Right lobe of liver (tissue), 6 donors: Measurements from ENCODE around the gene NAGS. TPM values are rescaled to one million over a fixed set of nuclear protein-coding genes. Genes with fewer than 3 reads are reported as not detected.
A peak's percentile ranks its signal among the peaks of the same experiment; 100 is the strongest.
"Not testable (repeated sequence)": the region's sequence is repeated elsewhere in the genome, so short reads cannot be mapped to it uniquely, and the experiment has no call there.

ENCODE experiments used
- ATAC-seq, 4 donors: fragments of 200-7000 bp; cut with Tn5 transposase; one replicate each; pipeline ENCODE4 v1.9.1; 2020; ENCODE audit warnings: mild to moderate bottlenecking in 4 of 4, moderate library complexity in 4 of 4
- DNase-seq, 3 donors: peaks; one replicate each; pipeline ENCODE4 v3.0.0-alpha.2; 2020
- H3K27ac ChIP-seq, 3 donors: fragments of 200-600 bp; one replicate each; pipeline ENCODE4 v1.8.0; 2022
- H3K27me3 ChIP-seq, 2 donors: fragments of 200-600 bp; one replicate each; pipeline ENCODE4 v1.8.0; 2022
- H3K36me3 ChIP-seq, 4 donors: fragments of 200-600 bp; sonication (generic) in 1 of 4; one replicate each; pipeline versions ENCODE4 v1.5.1 to v1.8.0; 2017 to 2022; ENCODE audit warnings: control low read depth in 1 of 4
- H3K4me1 ChIP-seq, 4 donors: fragments of 200-600 bp; sonication (generic) in 1 of 4; one replicate each; pipeline versions ENCODE4 v1.5.1 to v1.8.0; 2017 to 2022; ENCODE audit warnings: control low read depth in 1 of 4
- H3K4me3 ChIP-seq, 3 donors: fragments of 200-600 bp; one replicate each; pipeline ENCODE4 v1.8.0; 2022
- H3K9me3 ChIP-seq, 4 donors: fragments of 200-600 bp; sonication (generic) in 1 of 4; one replicate each; pipeline versions ENCODE4 v1.5.1 to v1.8.0; 2017 to 2022; ENCODE audit warnings: control low read depth in 1 of 4
- CTCF ChIP-seq, 4 donors: fragments of 200-600 bp in 3 of 4; fragments of 450-650 bp in 1 of 4; IDR thresholded peaks; one replicate each; pipeline versions ENCODE4 v1.5.1 to v1.8.0; 2016 to 2022; ENCODE audit warnings: antibody characterized with exemption in 4 of 4, mild to moderate bottlenecking in 2 of 4
- POLR2A ChIP-seq: fragments of 450-650 bp; IDR thresholded peaks from one replicate; pipeline ENCODE4 v1.6.1; 2017; ENCODE audit warnings: antibody characterized with exemption, mild to moderate bottlenecking
- WGBS: methylation state at CpG from one replicate; pipeline ENCODE4 v1.1.6; 2018; ENCODE audit warnings: low coverage, low lambda C conversion rate; ENCODE audit not compliant: insufficient coverage; ENCODE audit errors: missing lambda C conversion rate; 5-methylcytosine and 5-hydroxymethylcytosine counted together
- intact Hi-C, 2 donors: fragments of 100-400 bp; cut with DNase I; formaldehyde crosslinking; loops; one replicate each; pipeline versions ENCODE4 v1.11.2 to v1.14.1; 2022
- total RNA-seq, 6 experiments: library from RNA; depleted of rRNA in 2 of 6; stranded (reverse); fragments of >200 nt in 2 of 6; fragmentation: NEBNext Ultra II Directional in 3 of 6; extraction: Animal tissue kit (Norgen Biotek cat#: 25700) in 3 of 6; gene quantifications; one replicate each; pipeline versions ENCODE4 v1.1.0 to v1.2.4, GENCODE V29; 2016 to 2023
- donor health status: DM: no; HTN: yes; CAD: no.
- donor health status: DM: no; HTN: no; CAD: no.
- donor health status: DM: no; HTN: no; CAD: no.
- donor health status: DM: no; HTN: yes; CAD: no.
- donor health status: DM: no; HTN: yes; CAD: no.

The NAGS gene
- total RNA-seq, 6 experiments from 2014 or later, result 12.1 to 56.2 (median 45.6) TPM

DNA sequence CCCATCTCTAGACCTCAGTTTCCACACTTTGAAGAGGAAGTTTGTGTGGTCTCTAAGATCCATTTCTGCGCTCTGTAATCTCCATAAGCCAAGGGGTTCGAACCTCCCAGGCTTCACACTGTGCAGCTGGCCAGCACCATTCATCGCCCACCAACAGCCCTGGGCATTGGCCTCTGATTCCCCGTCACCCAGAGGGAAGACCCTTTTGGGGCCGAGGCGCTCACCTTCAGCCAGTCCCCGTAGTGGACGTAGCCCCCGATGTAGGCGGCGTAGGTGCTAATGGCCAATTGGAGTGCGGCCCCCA lies 9.7 kb downstream of the NAGS start:
- no peak for ATAC-seq

DNA sequence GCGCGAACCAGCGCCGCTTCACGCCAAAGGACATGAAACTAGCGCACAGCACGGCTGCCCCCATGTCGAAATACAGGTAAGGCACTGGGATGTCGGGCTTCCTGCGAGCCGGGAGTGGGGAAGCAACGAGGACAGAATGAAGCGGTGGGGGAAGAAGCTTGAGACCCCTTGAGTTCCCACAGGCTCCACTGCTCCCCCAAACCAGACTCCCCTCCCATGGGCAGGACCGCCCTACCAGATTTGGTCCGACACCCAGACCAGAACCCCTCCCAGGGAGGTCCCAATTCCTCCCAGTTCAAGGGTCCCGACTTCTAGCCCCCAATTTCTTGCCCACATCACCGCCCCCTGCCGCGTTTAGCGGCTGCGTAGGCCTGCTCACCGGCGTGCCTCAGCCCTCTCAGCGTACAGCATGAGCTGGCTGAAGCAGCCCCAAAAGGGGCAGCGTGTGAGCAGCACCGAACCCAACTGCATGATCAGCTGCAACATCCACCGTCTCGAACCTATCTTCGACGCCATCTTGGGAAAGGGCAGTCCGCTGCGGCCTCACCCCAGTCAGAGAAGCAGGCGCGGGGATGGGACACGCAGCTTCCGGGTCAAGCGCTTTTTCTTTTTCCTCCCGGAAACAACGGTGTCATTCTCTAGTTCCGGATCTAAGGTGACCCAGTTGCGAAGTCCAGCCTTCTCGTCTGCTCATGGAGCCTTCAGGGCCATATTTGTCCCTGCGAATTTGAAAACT lies 10.2 kb downstream of the NAGS start, which contains the start of gene TMEM101:
TMEM101 (minus strand) TSS at position 527 of the 736 bp plus-strand sequence; CDS start at position 516, 11 bp downstream.
- intact Hi-C loops, result no loop called here
- no peaks in the 10 kb centered on the region for H3K27me3 ChIP-seq
- ATAC-seq, result peak; percentile 80 to 94 (median 86)
- H3K27ac ChIP-seq, result peak within 1 kb of the TSS; percentile 62 to 74 (median 64)
- peaks cover 0 to 10% (median 5%) of the 10 kb centered on the region in 4 donors for H3K36me3 ChIP-seq
- no peaks in the 10 kb centered on the region for H3K9me3 ChIP-seq
- peak within 1 kb of the TSS; percentile 78 to 90 (median 86) for H3K4me3 ChIP-seq
- 1% methylated on average over 26 of the region's 43 CpGs for WGBS
- DNase-seq, result peak; percentile 88 to 94 (median 91)
- TF ChIP-seq POLR2A (peak; percentile 59), CTCF (IDR thresholded peaks at IDR 0.05) (no peak)
- peaks cover 0 to 19% (median 4%) of the 10 kb centered on the region in 4 donors for H3K4me1 ChIP-seq

More for the DNA sequence above, 9.7 kb downstream of the NAGS start:
- TF ChIP-seq CTCF (IDR thresholded peaks at IDR 0.05), result no peak
- no peak for TF ChIP-seq POLR2A
- intact Hi-C loops, result no loop called here
- peaks cover 0 to 19% (median 4%) of the 10 kb centered on the region in 4 donors for H3K4me1 ChIP-seq
- H3K36me3 ChIP-seq, result peaks cover 0 to 15% (median 8%) of the 10 kb centered on the region in 4 donors
- no peaks in the 10 kb centered on the region for H3K9me3 ChIP-seq
- H3K27ac ChIP-seq, result peak overlapping the region in 1 of 3 donors; percentile 64
- WGBS, result 7% methylated on average over 10 of the region's 12 CpGs
- no peaks in the 10 kb centered on the region for H3K27me3 ChIP-seq
- DNase-seq, result peak in 1 of 3 donors; percentile 50
- H3K4me3 ChIP-seq, result peak overlapping the region; percentile 78 to 90 (median 86)

- DNase-seq, H3K9me3 ChIP-seq, ATAC-seq, H3K27ac ChIP-seq, H3K4me3 ChIP-seq, H3K27me3 ChIP-seq, H3K36me3 ChIP-seq, intact Hi-C loops: not testable (repeated sequence)
- 98% methylated on average over 5 of the region's 7 CpGs for WGBS
- peaks cover 0 to 18% (median 5%) of the 10 kb centered on the region in 4 donors for H3K4me1 ChIP-seq
Measured at GRCh38 chr17:44021227-44021626, 16.8 kb downstream of the NAGS start.

GRCh38 chr17:44022246-44022645 lies 17.8 kb downstream of the NAGS start:
- ATAC-seq (no peak), DNase-seq (no peak)
- Histone ChIP-seq H3K4me1 (peaks cover 0 to 18% (median 5%) of the 10 kb centered on the region in 4 donors), H3K27ac (no peak overlapping the region), H3K36me3 (no peaks in the 10 kb centered on the region), H3K9me3 (no peaks in the 10 kb centered on the region), H3K27me3 (no peaks in the 10 kb centered on the region), H3K4me3 (no peak overlapping the region)
- intact Hi-C loops, result no loop called here
- WGBS, result 90% methylated on average over 2 of the region's 2 CpGs
- TF ChIP-seq POLR2A (no peak), CTCF (IDR thresholded peaks at IDR 0.05) (no peak)

DNA sequence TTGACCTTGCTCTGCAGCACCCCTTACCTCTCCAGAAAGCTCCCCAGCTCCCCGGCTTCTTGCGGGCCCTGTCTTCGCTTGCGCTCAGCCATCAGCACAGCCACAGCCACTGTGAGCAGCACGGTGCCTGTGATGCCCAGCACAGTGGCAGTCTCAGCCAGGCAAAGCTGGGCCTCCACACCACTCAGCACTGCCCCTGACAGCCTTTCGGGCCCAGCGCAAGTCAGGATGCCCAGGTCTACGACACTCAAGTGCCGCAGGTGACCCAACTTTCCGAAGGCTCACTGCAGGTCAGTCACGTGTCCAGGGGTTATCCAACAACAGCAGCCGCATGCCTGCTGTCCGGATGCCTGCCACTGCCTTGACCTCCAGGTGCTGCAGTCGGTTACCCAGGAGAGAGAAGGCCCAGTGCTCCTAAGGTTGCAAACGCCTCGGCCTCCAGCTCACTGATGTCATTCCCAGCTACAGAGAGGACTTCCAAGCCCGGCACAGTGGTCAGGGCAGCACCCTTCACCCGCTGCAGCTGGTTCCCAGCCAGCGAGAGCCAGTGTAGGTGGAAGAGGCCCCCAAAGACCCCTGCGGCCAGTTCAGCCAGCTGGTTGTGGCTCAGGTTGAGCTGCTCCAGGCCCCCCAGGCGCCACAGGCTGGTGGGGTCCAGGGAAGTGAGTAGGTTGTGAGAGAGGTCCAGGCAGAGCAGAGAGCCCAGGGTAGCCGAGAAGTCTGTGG lies 19.3 kb downstream of the NAGS start:
- no peak overlapping the region for H3K4me3 ChIP-seq
- H3K9me3 ChIP-seq, result no peaks in the 10 kb centered on the region
- H3K4me1 ChIP-seq, result peaks cover 0 to 18% (median 5%) of the 10 kb centered on the region in 4 donors
- intact Hi-C loops, result no loop called here
- H3K27me3 ChIP-seq, result no peaks in the 10 kb centered on the region
- 90% methylated on average over 12 of the region's 22 CpGs for WGBS
- TF ChIP-seq POLR2A (no peak), CTCF (IDR thresholded peaks at IDR 0.05) (no peak)
- no peaks in the 10 kb centered on the region for H3K36me3 ChIP-seq
- DNase-seq (peak in 1 of 3 donors; percentile 60), ATAC-seq (peak; percentile 43 to 80 (median 67))
- peak overlapping the region in 1 of 3 donors; percentile 25 for H3K27ac ChIP-seq
